GM21360 (cell line): ENCODE results near the gene TFF1.

ENCODE experiments used
- ATAC-seq: cut with Tn5 transposase; IDR thresholded peaks from one replicate; pipeline ENCODE4 v1.9.1; 2021; ENCODE audit warnings: mild to moderate bottlenecking, moderate library complexity; ENCODE audit not compliant: unreplicated experiment

TFF1 gene

GRCh38 chr21:42365770-42366169 is 565 bp downstream of the TFF1 start:
- no peak for ATAC-seq

DNA sequence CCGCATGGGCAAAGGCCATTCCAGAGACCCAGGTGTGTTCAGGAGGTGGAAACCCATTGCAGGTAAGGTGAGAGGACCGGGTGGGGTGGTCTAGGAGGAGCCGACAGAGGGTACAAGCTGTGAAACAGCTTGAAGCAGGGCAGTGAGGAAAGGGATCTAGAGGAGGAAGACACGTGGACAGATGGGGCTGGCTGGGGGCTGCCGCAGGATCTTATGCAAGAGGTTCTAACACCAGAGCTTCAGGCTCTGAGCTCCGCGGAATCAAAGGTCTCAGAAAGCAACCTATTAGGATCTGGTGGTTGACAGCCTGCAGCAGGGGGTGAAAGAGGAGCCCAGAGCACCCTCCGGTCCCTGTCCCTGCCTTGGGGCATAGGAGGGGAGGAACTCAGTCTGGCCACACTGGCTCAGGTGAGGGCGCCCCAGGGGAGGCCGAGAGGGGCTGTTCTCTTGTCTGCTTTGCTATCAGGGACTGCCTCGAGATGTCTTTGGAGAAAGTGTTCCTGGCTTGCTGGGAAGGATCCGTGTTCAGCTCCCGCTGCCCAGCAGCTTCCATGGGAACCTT is 1.9 kb downstream of the TFF1 start:
- no peak for ATAC-seq

- no peak for ATAC-seq
Measured at GRCh38 chr21:42363312-42363711, 3.0 kb downstream of the TFF1 start.

GRCh38 chr21:42362700-42363099 is 3.6 kb downstream of the TFF1 start:
- no peak for ATAC-seq

GRCh38 chr21:42362198-42362597 is 4.1 kb downstream of the TFF1 start:
- no peak for ATAC-seq

- no peak for ATAC-seq
Measured at GRCh38 chr21:42361286-42361685, 5.0 kb downstream of the TFF1 start.

DNA sequence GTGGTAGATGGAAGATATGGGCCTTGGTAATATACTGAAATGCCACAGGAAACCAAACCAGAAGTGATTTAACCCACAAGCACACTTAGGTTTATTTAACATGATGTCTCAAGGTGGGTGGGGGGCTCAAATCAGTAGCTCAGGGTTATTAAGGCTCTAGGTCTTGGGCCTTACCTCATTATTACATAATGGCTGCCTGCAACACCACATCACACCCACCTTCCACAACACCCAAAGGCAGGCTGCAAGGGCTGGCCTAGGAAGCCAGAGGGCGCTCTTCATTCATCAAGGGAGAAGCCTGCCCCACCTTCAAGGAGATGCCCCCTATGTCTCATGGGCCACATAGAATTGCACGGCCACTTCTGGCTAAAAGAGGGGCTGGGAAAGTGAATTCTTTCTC is 6.0 kb downstream of the TFF1 start:
- no peak for ATAC-seq

DNA sequence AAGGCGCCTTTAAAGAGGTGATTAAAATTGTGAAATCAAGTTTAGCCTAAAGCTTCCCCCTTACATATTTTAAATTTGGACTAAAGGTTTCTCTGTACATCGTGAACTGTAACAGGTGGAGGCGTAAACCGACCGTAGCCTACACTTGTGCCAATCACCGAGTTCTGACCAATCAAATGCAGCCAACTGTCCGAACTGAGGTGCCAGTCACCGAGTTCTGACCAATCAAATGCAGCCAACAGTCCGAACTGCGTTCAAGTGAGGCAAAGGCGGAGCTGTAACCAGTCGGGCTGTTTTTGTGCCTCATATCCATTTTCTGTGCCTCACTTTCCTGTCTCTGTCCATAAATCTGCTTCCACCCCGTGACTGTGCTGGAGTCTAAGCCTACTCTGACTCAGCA is 7.4 kb downstream of the TFF1 start:
- ATAC-seq, result no peak

GRCh38 chr21:42358261-42358660 is 8.1 kb downstream of the TFF1 start:
- no peak for ATAC-seq

DNA sequence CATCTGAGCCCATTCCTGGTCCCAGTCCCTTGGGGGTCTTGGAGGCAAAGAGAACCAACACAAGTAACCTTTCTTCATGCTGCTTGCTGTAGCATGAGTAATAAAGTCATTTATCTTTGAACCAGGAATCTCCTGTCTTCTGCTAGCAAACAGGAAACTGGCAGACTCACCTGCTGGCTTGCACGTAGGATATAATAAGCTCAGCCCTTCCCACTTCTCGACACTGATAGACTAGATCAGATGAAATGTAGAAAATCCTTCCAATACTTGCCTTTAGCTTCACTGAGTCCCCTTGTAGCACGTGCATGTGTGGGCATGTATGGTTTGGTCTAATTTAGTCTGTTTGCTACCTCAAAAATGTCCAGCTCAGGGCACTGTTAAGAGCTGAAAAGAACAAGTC is 9.0 kb downstream of the TFF1 start:
- ATAC-seq, result no peak

GRCh38 chr21:42356650-42357049 is 9.7 kb downstream of the TFF1 start:
- no peak for ATAC-seq

GRCh38 chr21:42356046-42356445 is 10.3 kb downstream of the TFF1 start:
- no peak for ATAC-seq

- ATAC-seq, result no peak
Measured at GRCh38 chr21:42353623-42354022, 12.7 kb downstream of the TFF1 start.

GRCh38 chr21:42352441-42353095 is 13.8 kb downstream of the TFF1 start:
- no peak for ATAC-seq

DNA sequence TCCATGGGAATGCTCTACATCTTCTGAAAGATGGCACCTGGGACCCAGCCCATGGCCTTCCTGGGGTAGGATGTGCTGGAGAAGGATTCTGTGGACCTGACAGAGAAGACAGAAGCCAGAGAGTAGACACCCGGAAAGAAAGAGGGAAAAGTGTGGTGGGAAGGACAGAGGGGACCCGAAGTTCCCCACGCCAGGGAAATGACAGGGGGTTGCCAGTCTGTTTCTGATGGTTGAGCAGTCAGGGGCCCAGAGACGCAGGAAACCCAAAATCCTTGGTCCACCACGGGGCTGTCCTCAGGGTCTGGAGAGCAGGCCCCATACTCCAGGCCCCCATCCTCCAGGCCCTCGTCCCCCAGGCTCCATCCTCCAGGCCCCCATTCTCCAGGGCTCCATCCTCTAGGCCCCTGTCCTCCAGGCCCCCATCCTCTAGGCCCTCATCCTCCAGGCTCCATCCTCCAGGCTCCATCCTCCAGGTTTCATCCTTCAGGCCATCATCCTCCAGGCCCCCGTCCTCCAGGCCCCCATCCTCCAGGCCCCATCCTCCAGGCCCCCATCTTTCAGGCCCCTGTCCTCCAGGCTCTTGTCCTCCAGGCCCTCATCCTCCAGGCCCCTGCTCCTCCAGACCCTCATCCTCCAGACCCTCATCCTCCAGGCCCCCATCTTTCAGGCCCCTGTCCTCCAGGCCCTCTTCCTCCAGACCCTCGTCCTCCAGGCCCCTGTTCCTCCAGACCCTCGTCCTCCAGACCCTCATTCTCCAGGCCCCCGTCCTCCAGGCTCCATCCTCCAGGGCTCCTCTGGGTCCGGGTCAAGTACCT is 14.5 kb downstream of the TFF1 start:
- ATAC-seq, result no peak

- ATAC-seq, result no peak
Measured at GRCh38 chr21:42350927-42351426, 15.4 kb downstream of the TFF1 start, which contains the start of gene TFF2. Gene TFF2 (minus strand): TSS chr21:42350994. CDS start chr21:42350957, 37 bp downstream.

DNA sequence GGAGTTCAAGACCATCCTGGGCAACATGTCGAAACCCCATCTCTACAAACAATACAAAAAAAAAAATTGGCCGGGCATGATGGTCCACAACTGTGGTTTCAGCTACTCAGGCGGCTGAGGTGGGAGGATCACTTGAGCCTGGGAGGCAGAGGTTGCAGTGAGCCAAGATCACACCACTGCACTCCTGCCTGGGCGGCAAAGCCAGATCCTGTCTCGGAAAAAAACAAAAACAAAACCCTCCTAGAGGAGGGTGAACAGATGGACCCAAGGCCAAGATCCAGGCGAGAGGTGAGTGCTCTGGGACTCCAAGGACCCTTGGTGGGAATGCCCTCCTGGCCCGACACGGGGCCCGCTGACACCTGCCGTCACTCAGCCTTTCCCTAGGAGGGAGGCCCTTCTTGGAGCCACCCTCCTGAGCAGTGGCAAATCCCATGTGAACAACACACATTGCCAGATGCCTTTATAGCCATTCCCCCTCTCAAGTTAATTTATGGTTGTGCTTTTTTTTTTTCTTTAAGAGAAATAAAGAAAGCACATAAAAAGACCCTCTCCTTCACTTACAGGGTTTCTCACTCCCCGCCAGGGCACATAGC is 15.9 kb downstream of the TFF1 start:
- ATAC-seq, result no peak

- no peak for ATAC-seq
Measured at GRCh38 chr21:42349420-42350317, 16.7 kb downstream of the TFF1 start.

- ATAC-seq, result no peak
Measured at GRCh38 chr21:42348762-42349161, 17.6 kb downstream of the TFF1 start.

- no peak for ATAC-seq
Measured at GRCh38 chr21:42347601-42348327, 18.6 kb downstream of the TFF1 start.
